GM18517 (cell line): ENCODE measurements around the gene DIS3L2.

ENCODE experiments used
- ATAC-seq: cut with Tn5 transposase; IDR thresholded peaks from one replicate; pipeline ENCODE4 v1.9.1; 2021; ENCODE audit warnings: mild to moderate bottlenecking, moderate library complexity; ENCODE audit not compliant: unreplicated experiment

DIS3L2 gene

DNA sequence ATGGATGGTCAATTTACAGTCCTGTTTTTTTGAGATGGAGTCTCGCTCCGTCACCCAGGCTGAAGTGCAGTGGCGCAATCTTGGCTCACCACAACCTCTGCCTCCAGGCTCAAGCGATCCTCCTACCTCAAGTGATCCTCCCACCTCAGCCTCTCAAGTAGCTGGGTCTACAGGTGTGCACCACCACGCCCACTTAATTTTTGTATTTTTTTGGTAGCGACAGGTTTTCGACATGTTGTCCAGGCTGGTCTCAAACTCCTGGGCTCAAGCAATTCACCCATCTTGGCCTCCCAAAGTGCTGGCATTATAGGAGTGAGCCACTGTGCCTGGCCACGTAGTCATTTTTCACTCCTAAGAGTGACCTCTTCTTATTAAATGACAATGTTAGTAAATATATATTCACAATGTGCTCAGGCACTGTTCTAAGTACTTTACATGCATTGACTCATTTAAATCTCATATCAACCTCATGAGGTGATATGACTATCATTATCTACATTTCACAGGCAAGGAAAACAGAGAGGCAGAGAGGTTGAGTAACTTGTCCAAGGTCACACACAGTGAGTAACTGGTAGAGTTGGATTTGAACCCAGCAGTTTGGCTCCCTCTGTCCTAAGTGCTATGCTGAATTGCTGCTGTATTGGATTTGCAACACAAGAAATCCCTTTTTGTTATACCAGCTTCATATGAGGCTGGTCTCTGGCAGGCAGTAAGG lies 5.6 kb upstream of the DIS3L2 start:
- ATAC-seq, result no peak

DNA sequence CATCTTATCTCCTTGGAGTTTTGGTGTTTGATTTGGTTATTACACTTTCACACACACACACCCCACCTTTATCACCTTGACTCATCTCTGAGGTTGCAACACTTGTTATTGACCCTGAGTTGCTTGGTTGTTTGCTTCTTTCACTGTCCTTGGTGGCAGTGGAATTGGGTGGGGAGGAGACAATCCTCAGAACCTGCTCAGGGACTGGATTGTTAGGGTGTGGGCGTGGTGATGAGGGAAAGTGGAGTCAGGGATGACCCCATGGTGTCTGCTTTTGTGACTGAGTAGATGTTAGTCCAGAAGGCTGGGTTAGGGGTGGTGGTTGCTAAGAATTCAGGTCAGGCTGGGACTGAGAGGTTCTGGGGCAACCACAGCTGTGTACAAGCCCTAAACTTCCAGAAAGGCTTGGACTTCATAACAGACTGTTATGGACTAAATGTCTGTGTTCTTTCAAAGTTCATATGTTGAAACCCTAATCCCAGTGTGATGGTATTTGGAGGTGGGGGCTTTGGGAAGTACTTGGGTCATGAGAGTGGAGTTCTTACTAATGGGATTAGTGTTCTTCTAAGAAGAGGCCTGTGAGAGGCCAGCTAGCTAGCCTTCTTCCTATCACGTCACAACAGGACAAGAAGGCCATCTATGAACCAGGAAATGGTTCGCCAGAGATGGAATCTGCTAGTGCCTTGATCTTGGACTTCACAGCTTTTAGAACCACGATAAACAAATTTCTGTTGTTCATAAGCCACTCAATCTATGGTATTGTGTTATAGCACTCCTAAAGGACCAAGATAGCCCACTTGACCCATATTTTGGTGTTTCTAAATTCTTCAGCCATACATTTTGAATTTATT lies 3.4 kb upstream of the DIS3L2 start:
- no peak for ATAC-seq

DNA sequence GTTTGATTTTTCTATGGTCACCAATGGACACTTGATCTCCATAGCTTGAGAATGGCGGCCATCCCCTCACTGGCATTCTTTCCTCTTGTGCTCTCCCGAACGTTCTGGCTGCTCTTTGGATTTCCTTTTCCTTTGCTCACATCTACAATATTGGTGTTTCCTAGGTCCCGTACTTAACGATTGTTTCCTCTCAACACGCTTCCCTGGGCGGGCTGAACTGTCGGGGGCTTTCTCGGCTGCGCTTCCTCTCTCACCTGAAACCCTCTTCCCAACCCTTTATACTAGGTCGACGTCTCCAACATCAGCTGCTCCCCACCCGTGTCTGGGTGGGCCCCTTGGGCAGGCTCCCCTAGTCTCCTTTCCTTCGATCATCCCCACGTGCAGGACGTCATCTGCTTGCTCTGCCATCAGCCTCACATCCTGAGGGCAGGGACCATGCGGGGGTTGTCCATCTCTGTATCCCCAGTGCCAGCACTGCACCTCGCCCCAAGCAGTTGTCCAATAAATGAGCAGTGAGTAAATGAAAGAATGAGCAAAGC lies 634 bp upstream of the DIS3L2 start:
- no peak for ATAC-seq

DNA sequence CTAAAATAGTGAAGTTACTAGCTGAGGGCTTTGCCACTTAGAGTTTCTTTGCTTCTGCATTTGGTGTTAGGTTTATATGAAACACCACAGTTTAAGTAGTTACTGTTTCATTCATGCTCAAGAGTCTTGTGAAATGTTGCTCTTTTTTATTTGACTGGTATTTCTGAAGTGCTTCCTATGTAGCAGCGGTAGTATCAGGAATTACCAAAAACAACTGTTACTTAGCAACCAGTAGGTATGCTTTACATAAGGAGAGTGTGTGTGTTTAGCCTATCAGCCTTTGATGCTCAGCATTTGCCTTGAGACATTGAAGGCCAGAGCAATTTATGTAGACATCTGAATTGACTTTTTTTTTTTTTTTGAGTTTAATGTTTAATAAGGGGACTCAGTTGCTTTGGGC lies 3.6 kb downstream of the DIS3L2 start:
- ATAC-seq, result no peak

DNA sequence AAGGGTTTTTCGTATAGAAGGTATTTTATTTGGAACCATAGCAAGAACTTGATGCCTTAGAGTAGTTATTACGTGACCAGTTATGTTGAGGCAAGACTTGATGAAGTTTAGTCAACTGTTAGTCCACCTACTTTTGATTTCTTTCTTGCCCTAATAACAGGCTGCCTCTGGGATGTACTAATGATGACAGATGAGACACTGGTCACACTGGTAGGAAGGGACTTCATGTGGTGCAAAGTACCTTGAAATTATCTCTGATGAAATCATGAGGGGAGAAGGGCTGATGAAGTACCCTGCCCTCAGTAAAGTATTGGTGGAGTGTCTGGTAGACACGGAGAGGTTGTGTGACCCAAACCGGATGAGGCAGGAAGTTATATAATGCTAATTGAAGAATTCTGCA lies 5.4 kb downstream of the DIS3L2 start:
- no peak for ATAC-seq

DNA sequence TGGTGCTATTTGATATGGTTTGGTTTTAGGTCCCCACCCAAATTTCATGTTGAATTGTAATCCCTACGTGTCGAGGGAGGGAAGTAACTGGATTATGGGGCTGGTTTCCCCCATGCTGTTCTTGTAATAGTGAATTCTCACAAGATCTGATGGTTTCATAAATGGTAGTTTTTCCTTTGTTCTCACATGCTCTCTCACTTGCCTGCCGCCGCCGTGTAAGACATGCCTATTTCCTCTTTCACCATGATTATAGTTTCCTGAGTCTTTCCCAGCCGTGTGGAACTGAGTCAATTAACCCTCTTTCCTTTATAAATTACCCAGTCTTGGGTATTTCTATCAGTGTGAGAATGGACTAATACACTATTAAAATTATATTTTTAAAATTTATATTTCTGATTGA lies 7.3 kb downstream of the DIS3L2 start:
- ATAC-seq, result no peak

DNA sequence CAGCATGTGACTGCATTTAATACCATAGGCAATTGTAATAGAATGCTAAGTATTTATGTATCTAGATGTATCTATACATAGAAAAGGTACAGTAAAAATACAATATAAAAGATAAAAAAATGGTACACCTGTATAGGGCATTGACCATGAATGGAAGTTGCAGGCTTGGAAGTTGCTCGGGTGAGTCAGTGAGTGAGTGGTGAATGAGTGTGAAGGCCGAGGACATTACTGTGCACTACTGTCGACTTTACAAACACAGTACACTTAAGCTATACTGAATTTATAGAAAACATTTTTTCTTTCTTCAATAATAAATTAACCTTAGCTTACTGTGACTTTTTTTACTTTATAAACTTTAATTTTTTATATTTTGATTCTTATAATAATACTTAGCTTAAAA lies 8.9 kb downstream of the DIS3L2 start:
- no peak for ATAC-seq

DNA sequence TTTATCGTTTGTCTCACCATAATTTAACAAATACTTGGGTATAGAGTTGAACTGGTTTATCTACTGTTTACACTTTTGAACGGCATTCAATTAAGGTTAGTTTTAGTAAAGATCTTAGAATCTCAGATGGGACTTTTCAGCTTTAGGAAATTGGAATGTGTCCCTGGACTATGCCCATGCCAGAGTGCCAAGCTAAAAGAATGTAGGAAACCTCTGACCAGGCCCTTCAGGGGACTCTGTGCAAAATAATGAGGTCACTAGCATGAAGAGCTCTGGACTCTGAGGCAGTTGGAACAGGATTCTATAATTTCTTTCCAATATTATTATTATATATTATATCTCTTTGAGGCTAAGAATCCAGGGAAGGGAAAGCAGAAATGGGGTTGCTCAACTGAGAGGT lies 13.5 kb downstream of the DIS3L2 start:
- ATAC-seq, result no peak

DNA sequence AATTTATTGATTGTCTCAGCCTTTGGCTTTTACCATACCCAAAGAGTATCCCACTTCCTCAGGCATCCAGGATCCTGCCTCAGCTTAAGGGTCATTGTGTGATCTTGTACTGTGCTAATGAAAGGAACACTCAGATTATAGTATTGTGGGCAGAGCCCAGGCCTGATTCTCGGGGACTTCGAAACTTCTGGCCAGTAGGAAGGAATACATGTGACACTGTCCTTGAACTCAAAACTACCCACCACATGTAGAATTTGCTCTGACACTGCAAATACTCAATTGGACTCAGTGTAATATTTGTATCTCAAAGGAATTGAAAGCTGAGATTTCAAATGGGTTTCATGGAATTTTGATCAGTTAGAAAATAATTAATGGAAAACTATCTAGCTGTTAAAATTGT lies 15.9 kb downstream of the DIS3L2 start:
- no peak for ATAC-seq

DNA sequence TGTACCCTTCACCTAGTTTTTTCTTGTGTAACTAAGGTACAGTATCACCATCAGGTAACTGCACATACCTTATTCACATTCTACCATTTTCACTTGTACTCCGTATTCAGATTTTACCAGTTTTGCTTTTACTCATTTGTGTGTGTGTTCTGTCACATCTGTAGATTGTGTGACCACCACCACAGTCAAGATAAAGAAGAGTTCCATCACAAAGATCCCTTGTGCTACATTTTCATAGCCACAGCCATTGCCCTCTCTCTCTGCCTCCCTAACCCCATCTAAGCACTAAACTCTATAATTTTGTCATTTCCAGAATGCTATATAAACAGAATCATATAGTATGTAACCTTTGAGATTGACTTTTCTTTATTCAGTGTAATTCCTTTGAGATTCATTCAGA lies 23.5 kb downstream of the DIS3L2 start:
- no peak for ATAC-seq

DNA sequence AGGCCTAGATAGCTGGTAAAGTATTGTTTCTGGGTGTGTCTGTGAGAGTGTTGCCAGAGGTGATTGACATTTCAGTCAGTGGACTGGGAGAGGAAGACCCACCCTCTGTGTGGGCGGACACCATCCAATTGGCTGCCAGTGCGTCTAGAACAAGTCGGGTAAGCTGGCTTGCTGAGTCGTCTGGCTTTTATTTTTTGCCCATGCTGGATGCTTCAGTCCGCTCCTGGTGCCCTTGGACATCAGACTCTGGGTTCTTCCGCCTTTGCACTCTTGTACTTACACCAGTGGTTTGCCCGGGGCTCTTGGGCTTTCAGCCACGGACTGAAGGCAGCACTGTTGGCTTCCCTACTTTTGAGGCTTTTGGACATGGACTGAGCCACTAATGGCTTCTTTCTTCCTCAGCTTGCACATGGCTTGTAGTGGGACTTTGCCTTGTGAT lies 24.3 kb downstream of the DIS3L2 start:
- ATAC-seq, result no peak

DNA sequence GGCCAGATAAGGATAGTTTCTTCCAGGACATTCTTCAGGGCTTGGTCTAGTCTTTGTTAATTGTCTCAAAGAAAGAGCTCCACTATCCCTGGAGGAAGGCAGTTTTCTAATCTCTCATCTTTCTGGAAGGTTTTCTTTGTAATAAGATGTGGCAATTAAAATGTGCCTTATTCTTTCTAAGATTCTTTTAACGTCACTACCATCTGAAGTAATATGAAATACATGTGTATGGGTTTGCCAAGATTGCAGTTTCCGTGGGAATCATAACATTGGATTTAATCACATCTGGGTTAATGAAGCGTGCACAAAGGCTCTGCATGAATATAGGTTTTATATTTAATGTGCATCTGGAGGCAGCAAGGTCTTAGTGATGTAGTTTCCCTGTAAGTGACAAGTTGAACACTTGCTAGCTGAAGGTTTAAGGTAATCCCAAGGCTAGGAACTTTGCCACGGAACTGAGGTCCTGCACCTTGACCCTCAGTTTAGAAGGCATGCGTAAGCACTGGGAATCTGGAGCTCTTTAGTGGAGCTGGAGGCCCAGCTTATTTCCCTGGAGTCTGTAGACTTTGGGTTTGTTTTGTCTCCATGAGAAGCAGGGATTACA lies 25.7 kb downstream of the DIS3L2 start:
- ATAC-seq, result no peak

DNA sequence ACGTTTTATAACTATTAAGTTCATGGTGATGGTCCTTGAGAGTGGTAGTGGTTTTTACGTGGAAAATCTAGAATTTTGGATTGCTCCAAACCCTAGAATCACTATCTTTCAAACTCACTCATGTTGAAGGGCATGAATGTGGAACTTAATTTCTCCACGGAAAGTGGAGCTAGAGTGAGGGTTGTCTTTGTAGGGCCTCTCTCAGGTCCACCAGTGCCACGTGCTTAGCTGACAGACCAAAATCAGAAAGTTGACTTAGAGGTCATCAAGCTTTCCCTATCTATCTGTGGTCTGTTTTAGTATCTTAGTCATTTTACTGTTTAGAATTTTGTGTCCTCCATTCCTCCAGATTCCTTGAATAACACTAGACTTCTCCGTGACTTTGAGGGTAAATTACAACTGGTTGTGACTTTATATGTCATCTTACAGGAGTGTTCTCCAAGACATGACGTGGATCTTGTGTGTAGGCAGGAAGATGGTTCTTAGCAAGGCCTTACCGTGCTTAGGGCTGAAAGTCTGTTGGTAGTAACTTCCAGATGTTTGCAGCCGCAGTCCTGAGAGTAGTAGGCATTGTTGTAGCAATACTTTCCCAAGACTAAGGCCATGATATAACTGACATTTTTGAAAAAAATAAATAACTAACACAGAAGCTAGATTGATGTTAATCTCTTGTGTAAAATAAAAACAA lies 26.8 kb downstream of the DIS3L2 start:
- no peak for ATAC-seq

DNA sequence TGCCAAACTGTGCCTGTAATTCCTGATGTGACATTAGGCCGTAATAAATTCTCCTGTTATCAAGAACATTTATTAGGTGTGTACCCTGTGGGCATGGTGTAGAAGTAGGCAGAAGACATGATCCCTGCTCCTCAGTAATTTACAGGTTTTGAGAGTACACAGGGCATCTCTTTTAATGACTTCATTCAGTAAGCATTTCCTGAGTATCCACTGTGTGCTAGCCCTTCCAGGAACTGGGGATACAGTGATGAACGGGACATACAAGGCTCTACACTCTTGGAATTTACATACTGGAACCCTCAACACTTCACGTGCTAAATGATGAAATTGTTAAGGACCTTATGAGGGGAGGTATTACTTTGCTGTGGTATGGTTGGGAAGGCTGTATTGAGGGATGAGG lies 30.2 kb downstream of the DIS3L2 start:
- ATAC-seq, result no peak

DNA sequence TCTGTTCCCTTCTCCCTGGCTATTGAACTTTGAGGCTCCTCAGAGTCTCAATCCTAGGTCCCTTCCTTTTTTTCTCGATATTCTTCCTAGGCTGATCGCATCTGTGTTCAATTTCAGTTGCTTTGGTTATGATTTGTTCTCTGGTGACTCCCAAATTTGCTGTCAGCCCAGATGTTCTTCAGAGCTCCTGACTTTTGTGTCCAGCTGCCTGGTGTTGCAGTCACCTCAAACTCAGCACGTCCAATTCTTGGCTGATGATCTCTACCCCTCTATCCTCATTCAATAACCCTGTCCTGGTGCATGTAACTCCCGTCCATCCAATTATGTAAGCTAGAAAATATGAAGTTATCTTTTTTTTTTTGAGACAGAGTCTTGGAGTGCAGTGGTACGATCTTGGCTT lies 31.4 kb downstream of the DIS3L2 start:
- no peak for ATAC-seq

DNA sequence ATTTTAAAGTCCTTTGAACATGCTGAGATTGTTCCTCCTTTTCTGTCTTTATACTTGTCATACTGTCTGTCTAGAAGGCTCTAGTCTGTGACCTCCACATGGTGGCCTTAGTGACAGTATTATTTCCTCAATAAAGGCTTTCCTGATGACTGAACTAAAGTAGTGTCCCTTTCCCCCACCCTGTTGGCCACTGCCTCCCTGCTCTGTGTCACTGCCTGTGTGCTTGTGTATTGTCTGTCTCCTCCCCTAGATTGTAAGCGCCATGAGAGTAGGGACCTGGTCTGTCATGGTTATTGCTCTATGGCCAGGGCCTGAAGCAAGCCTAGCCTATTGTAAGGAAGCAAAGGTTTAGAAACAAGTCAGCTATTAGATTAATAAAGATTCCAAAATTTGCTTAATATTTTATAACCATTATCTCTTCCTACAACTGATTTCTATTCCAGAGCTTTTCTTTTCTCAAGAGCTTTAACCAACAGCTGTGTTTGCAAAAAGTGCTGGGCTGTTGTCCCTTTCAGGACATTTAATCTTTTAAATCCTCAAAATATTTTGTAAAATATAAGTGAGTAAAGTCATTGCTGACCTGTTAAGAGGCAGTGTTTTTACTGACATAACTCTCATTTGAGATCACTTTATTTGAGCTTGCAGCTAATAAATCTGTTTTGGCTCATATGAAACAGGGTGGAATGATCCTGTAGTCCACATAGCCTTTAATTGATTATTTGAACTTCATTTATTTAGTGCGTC lies 35.5 kb downstream of the DIS3L2 start:
- ATAC-seq, result no peak

DNA sequence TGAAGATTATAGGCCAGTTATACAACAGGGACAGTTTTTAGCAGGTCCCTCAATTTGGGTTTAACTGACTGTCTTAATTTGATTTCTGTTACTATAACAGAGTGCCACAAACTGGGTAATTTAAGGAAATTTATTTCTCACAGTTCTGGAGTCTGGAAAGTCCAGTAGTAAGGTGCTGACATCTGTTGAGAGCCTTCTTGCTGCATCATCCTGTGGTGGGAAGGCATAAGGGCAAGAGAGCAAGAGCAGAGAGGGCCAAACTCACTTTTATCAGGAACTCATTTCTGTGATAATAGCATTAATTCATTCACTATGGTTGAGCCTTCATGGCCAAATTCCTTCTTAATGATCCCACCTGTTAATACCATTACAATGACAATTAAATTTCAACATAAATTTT lies 36.5 kb downstream of the DIS3L2 start:
- ATAC-seq, result no peak

DNA sequence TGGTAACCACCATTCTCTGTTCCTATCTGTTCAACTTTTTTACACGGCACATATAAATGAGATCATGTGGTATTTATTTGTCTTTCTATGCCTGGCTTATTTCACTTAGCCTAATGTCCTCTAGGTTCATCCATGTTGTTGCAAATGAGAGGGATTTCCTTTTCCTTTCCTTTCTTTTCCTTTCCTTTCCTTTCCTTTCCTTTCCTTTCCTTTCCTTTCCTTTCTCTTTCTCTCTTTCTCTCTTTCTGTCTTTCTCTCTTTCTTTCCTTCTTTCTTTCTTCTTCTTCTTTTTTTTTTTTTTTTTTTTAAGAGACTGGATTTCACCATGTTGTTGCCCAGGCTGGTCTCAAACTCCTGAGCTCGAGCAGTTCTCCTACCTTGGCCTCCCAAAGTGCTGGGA lies 38.9 kb downstream of the DIS3L2 start:
- no peak for ATAC-seq

DNA sequence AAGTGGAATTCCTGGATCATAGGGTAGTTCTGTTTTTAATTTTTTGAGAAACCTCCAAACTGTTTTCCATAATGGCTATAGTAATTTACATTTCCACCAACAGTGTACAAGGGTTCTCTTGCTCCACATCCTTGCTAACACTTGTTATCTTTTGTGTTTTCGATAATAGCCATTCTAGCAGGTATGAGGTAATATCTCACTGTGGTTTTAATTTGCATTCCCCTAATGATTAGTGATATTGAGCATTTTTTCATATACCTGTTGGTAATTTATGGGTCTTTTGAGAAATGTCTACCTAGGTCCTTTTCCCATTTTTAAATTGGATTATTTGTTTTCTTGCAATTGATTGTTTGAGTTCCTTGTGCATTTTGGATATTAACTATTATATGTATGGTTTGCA lies 39.6 kb downstream of the DIS3L2 start:
- ATAC-seq, result no peak

DNA sequence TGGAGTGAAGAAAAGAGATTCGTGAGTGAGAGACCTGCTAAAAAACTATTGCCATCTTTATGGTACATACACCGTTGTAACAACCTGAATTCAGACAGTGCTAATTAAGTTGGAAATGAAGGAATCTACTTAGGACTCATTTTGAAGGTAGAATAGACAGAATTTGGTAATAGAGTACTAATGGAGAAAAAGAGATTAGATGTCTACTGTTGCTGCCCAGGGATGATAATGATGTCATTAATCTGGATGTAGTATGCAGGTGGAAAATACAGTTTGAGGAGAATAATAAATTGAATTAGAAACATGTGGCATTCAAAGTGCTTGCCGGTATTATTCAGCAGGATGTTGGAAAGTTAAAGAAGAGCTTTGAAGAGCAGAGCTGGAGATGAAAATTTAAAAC lies 44.7 kb downstream of the DIS3L2 start:
- no peak for ATAC-seq
